Stimulated activated CD4-positive, alpha-beta T cell treated with anti-CD3 and anti-CD28 coated beads, Interleukin-1b, Interleukin-23, amount 100 ng/mL, for 24 hours (primary cell): ENCODE measurements around the gene PLA2G2D.

Experiments
- DNase-seq, 4 experiments: peaks; one replicate each; pipeline ENCODE4 v3.0.0-alpha.2; 2020; ENCODE audit warnings: low read depth in 4 of 4, low spot score in 1 of 4

PLA2G2D gene

GRCh38 chr1:20119347-20119746 lies at the start of gene PLA2G2D:
PLA2G2D (minus strand) TSS chr1:20119536; CDS start chr1:20119498, 38 bp downstream.
- no peak for DNase-seq

DNA sequence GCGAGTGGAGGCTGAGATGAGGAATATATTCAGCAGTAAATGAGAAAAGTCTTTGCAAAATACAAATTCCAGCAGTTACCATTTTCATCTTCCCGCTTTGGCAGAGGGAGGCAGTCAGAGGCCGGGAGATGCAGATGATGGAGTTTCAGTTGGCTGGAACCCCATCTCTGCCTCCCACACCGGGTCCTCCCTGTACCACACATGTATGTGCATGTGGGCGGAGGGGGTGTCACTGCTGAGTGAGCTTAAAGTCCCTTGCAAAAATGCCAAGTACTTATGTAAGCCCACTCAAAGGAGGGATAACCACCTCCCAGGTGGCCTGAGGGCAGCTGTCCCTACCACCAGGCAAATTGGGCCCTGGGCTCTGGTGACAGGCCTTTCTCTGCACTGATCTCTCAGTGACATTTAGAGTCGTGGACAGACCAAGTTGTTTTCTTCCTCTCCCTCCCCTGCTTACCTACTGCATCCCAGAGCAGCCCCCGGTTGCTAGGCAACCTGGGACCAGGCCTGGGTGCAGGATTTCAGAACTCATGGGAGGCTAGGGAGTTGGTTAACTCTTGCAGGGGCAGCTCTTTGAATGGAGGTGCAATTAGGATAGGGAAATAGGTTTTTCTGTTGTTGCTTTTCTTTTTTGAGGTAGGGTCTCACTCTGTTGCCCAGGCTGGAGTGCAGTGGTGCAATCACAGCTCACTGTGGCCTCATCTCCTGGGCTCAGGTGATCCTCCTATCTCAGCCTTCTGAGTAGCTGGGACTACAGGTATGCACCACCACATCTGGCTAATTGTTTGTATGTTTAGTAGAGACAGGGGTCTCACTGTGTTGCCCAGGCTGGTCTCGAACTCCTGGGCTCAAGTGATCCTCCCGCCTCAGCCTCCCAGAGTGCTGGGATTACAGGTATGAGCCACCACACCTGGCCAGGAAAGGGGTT lies 49.5 kb upstream of the PLA2G2D start:
- DNase-seq, result no peak

DNA sequence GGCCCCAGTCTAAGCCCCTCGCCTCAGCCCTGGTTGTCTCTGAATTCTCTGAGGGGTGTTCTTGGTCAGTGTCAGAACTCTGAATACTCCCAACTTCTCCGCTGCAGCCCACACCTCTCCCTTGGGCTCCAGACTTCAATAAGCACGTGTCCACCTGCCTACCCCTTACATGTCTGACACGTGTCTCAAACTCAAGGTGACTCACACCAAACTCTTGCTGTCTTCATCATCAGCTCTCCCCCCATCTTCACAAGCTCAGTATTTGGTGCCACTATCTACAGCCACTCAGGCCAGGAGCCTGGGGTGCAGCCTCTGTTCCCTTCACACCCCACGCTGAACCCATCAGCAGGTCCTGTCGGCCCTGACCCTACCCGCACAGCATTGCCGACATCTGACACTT lies 47.8 kb upstream of the PLA2G2D start:
- DNase-seq, result no peak

GRCh38 chr1:20166051-20166450 lies 46.7 kb upstream of the PLA2G2D start:
- no peak for DNase-seq

- DNase-seq, result no peak
Observed at GRCh38 chr1:20165522-20165951, 46.2 kb upstream of the PLA2G2D start.

DNA sequence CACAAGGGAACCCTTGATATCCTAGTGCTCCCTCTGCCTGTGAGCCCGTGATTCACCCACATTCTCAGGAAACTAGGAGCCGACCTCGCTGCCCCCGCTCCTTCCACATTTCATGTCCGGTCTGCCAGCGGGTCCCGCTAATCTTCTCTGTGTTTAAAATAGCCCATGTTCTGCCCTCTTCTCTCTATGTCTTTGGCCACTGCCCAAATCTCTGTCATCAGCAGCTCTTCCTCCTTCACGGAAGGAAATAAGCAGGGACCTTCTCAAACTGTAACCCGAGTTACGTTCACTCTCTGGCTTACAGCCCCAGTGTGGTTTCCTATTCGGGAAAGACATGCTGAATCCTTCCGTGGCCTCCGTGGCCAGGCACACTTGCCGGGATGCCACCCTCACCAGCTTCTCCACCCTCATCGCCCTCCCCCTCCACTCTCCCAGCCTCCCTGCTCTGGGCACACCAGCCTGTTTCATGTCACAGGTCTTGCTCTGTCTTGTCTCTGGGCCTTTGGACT lies 45.4 kb upstream of the PLA2G2D start:
- no peak for DNase-seq

GRCh38 chr1:20160034-20160433 lies 40.7 kb upstream of the PLA2G2D start:
- no peak for DNase-seq

DNA sequence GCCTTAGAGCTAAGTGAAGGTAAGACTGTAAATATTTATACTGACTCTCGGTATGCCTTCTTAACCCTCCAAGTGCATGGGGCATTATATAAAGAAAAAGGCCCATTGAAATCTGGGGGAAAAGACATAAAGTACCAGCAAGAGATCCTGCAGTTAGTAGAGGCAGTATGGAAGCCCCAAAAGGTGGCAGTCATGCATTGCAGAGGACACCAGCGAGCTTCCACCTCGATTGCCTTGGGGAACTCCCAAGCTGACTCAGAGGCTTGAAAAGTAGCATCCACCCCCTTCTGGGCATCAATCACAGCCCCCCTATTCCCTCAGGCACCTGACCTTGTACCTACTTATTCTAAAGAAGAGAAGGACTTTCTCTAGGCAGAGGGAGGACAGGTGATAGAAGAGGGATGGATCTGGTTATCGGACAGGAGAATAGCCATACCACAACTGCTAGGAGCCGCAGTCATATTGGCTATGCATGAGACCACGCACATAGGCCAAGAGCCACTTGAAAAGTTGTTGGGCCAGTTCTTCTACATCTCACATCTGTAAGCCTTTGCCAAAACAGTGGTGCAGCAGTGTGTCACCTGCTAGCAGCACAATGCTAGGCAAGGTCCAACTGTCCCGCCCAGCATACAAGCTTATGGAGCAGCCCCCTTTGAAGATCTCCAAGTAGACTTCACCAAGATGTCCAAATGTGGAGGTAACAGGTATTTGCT lies 39.2 kb upstream of the PLA2G2D start:
- no peak for DNase-seq

DNA sequence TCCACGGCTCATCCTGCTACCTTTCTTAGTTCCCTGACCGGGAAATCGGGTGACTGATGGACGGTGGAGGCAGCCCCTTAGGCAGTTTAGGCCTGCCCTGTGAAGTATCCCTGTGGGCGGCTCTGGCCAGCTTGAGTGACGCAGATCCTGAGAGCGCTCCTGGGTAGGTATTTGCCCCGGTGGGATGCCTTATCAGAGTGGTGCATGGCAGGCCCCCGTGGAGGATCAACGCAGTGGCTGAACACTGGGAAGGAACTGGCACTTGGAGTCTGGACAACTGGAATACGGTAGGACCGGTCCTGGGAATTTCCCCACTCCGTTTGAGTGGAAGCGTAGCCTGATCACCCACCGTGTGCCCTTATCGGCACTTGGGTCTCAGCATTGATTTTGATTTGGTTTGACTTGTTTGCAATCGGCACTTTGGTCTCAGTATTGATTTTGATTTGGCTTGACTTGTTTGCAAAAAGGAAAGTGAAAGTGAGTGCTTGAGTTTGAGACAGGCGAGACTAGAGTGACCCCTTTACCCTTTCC lies 35.0 kb upstream of the PLA2G2D start:
- DNase-seq, result no peak

GRCh38 chr1:20153000-20153418 lies 33.7 kb upstream of the PLA2G2D start:
- no peak for DNase-seq

- DNase-seq, result no peak
Observed at GRCh38 chr1:20152599-20152930, 33.2 kb upstream of the PLA2G2D start.

- DNase-seq, result peak; percentile 62 to 74 (median 69)
Observed at GRCh38 chr1:20151906-20152598, 32.7 kb upstream of the PLA2G2D start.

DNA sequence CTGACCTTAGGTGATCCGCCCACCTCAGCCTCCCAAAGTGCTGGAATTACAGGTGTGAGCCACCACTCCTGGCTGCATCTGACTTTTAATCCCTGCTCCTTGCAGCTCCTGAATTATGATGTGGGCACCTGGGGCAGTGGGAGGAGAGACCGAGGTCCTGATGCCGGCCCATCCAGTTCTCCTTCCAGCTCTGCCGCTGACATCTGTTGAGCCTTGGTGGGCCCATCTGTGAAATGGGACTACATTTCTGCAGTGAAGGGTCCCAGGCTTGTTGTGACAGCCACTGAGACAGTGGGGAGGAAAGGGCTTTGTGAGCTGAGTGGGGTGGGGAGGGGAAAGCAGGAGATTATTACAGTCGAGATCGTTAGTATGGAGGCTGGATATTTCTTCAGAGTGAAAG lies 31.6 kb upstream of the PLA2G2D start:
- DNase-seq, result no peak

GRCh38 chr1:20150326-20150705 lies 31.0 kb upstream of the PLA2G2D start:
- no peak for DNase-seq

- DNase-seq, result no peak
Observed at GRCh38 chr1:20149601-20150325, 30.4 kb upstream of the PLA2G2D start.

DNA sequence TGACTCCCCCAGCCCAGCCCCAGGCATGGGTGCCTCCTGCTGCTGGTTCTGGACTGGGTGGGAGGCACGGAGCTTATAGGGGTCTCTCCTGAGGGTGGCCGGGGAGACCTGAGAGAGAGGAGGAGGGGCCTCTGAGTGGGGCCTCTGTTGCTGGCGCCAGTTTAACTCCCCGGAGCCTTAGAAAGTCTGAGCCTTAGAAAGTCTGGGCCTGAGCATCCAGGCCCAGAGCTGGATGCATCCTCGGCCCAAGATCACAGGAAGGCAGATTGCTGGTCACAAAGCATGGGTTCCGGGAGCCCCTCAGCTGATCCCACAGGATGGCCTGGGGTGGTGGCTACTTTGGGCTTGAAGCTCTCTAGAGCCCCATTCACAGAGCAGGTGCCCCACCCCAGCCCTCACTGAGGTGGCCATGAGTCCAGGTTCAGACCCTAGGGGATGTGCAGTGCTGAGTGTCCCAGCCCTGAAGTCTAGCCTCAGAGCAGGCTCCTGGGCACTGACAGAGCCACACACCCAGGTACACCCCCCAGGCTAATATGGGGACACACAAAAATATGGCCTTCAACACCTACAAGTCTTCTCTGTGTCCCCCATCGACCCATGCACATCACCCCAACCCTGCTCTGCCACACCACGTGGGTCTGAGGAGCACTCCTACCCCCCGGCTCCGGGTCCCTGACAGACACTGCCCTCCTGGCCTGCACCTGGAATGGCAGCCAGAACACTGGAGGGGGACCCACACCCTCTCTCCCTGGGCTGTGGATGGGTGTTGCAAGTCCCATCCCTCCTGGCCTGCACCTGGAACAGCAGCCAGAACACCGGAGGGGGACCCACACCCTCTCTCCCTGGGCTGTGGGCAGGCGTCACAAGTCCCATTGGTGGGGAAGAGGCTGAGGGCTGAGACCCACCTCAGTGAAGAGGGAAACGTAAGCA lies 29.5 kb upstream of the PLA2G2D start:
- no peak for DNase-seq

DNA sequence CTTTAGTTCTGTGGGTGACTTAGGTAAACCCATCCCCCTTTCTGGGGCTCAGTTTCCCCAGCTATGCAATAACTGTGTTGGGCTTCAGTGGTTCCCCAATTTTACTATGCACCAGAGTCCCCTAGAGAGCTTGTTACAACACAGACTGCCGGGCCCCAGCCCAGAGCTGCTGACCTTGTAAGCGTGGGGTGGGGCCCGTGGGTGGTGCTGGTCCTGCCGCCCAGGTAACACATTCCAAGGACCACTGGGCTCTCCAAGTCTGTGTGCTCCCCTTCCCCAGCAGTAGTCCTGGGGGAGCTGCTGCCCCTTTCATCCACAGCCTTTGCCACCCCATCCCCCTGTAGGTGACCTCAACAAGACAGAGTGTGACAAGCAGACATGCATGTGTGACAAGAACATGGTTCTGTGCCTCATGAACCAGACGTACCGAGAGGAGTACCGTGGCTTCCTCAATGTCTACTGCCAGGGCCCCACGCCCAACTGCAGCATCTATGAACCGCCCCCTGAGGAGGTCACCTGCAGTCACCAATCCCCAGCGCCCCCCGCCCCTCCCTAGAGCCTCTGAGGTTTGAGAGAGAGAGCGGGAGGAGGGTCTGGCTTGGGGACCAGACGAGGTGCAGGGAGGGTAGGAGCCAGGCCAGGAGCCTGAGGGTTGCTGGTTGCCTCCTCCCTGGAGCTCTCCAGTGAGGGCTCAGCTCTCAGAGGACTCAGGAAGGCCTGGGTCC lies 28.7 kb upstream of the PLA2G2D start:
- no peak for DNase-seq

GRCh38 chr1:20143734-20144565 lies 24.6 kb upstream of the PLA2G2D start:
- DNase-seq, result no peak
